Endothelial cell of umbilical vein (primary cell): ENCODE data around the gene RGS6. TPM values are rescaled to one million over a fixed set of nuclear protein-coding genes. Genes with fewer than 3 reads are reported as not detected.

ENCODE experiments used
- BruUV-seq: library from RNA; stranded (reverse); fragments of 400-500 nt; replicated peaks from 2 replicates; lab custom pipeline; 2021; lab: Mats Ljungman, UMichigan
- CTCF ChIA-PET: fragments of 300-600, 350-600 bp; sonication (Branson Sonifier 250); formaldehyde crosslinking; loops from one replicate; lab custom pipeline; 2021; ENCODE audit warnings: antibody characterized with exemption, inconsistent platforms; lab: Charles Lee
- POLR2A ChIA-PET: fragments of 300-600, 350-600 bp; sonication (Branson Sonifier 250); formaldehyde crosslinking; loops from one replicate; lab custom pipeline; 2021; ENCODE audit warnings: antibody characterized with exemption, inconsistent platforms; lab: Charles Lee
- DNase-seq: peaks from one replicate; pipeline ENCODE4 v3.0.0-alpha.2; 2011; ENCODE audit warnings: low read depth, low spot score
- FAIRE-seq: peaks from 2 replicates; lab custom pipeline; 2011; peaks lifted over from hg19 to GRCh38; lab: Jason Lieb, UNC
- H2AFZ ChIP-seq: 2 replicates; pipeline ENCODE4 v1.6.0; 2012; ENCODE audit warnings: low read depth, low read length, control low read depth, inconsistent platforms
- H3K27ac ChIP-seq: 2 replicates; pipeline ENCODE4 v1.5.1; 2011; ENCODE audit warnings: low read depth, mild to moderate bottlenecking, control low read depth, low read length, moderate library complexity; ENCODE audit not compliant: insufficient read depth
- H3K27me3 ChIP-seq, 2 experiments: 2 replicates each; pipeline versions ENCODE4 v1.6.0 to v1.6.1; 2011; ENCODE audit warnings: low read length in 2 of 2, mixed read lengths in 1 of 2; ENCODE audit not compliant: control insufficient read depth in 2 of 2, insufficient read depth in 2 of 2
- H3K36me3 ChIP-seq, 2 experiments: 2 replicates in 1 of 2; 3 replicates in 1 of 2; pipeline ENCODE4 v1.5.1; 2011; ENCODE audit warnings: low read length in 2 of 2, mild to moderate bottlenecking in 1 of 2, moderate library complexity in 1 of 2; ENCODE audit not compliant: control insufficient read depth in 2 of 2, insufficient read depth in 2 of 2; ENCODE audit errors: extremely low read depth in 1 of 2
- H3K4me1 ChIP-seq: 3 replicates; pipeline ENCODE4 v1.5.1; 2011; ENCODE audit warnings: mild to moderate bottlenecking, low read length; ENCODE audit not compliant: control insufficient read depth, insufficient read depth; ENCODE audit errors: extremely low read depth
- H3K4me2 ChIP-seq: 2 replicates; pipeline ENCODE4 v1.6.1; 2011; ENCODE audit warnings: low read length, control low read depth, mixed read lengths; ENCODE audit not compliant: insufficient read depth
- H3K4me3 ChIP-seq, 3 experiments: fragments of 200-600 bp in 1 of 3; sonication (generic), shearing (Covaris generic) in 1 of 3; replicated peaks in 1 of 3; 2 replicates each; pipeline ENCODE4 v1.5.1; 2011 to 2016; ENCODE audit warnings: control low read depth in 3 of 3, low read length in 3 of 3, mild to moderate bottlenecking in 2 of 3, inconsistent platforms in 1 of 3, low read depth in 1 of 3, moderate library complexity in 1 of 3; ENCODE audit not compliant: insufficient read depth in 1 of 3
- H3K79me2 ChIP-seq: 2 replicates; pipeline ENCODE4 v1.6.0; 2012; ENCODE audit warnings: low read length, inconsistent platforms; ENCODE audit not compliant: control insufficient read depth, insufficient read depth
- H3K9ac ChIP-seq: replicated peaks from 2 replicates; pipeline ENCODE3; 2011; ENCODE audit warnings: low read length, control low read depth; ENCODE audit not compliant: insufficient read depth; ENCODE audit errors: extremely low read depth
- H3K9me1 ChIP-seq: replicated peaks from 3 replicates; pipeline ENCODE4 v1.6.0; 2011; ENCODE audit warnings: mild to moderate bottlenecking, low read length; ENCODE audit not compliant: control insufficient read depth, insufficient read depth; ENCODE audit errors: extremely low read depth
- H3K9me3 ChIP-seq: replicated peaks from 2 replicates; pipeline ENCODE4 v1.5.1; 2012; ENCODE audit warnings: low read length, inconsistent platforms; ENCODE audit not compliant: control insufficient read depth, insufficient read depth
- H4K20me1 ChIP-seq: replicated peaks from 2 replicates; pipeline ENCODE3; 2011; ENCODE audit warnings: mild to moderate bottlenecking, low read length; ENCODE audit not compliant: control insufficient read depth, insufficient read depth; ENCODE audit errors: extremely low read depth
- CTCF ChIP-seq, 2 donors: IDR thresholded peaks; 1 replicate in 1 of 2; 2 replicates in 1 of 2; pipeline ENCODE4 v1.5.1; 2011; ENCODE audit warnings: low read length in 2 of 2, mild to moderate bottlenecking in 2 of 2, moderate library complexity in 2 of 2, control low read depth in 1 of 2, inconsistent platforms in 1 of 2, low read depth in 1 of 2; ENCODE audit not compliant: insufficient read depth in 1 of 2; ENCODE audit errors: extremely low read depth in 1 of 2
- EZH2 ChIP-seq: IDR thresholded peaks from 2 replicates; pipeline ENCODE4 v1.6.1; 2012; ENCODE audit warnings: borderline replicate concordance, low read depth, mild to moderate bottlenecking, moderate library complexity, low read length, inconsistent platforms; ENCODE audit not compliant: severe bottlenecking
- FOS ChIP-seq: IDR thresholded peaks from 2 replicates; pipeline ENCODE4 v1.6.1; 2011; ENCODE audit warnings: mild to moderate bottlenecking, low read length, moderate library complexity, borderline replicate concordance; ENCODE audit not compliant: insufficient read depth
- JUN ChIP-seq: IDR thresholded peaks from 2 replicates; pipeline ENCODE4 v1.6.1; 2011; ENCODE audit warnings: borderline replicate concordance, low read depth; ENCODE audit not compliant: insufficient read length, insufficient read depth
- MAX ChIP-seq: IDR thresholded peaks from 2 replicates; pipeline ENCODE4 v1.6.1; 2011; ENCODE audit not compliant: insufficient read depth, insufficient read length
- MYC ChIP-seq: IDR thresholded peaks from one replicate; pipeline ENCODE4 v1.6.1; 2011; ENCODE audit warnings: mild to moderate bottlenecking, low read depth, low read length
- POLR2A ChIP-seq: IDR thresholded peaks from 2 replicates; pipeline ENCODE4 v1.6.1; 2012; ENCODE audit warnings: low read depth, mild to moderate bottlenecking, control low read depth, low read length
- dilution Hi-C: fragments of 300-500 bp; cut with MboI; formaldehyde crosslinking; loops from one replicate; pipeline ENCODE4 v1.15.0; 2019; ENCODE audit warnings: low sequenced_read_pairs; ENCODE audit not compliant: extremely low pct_ligation_motif_present
- intact Hi-C: fragments of 100-400 bp; cut with micrococcal nuclease; formaldehyde crosslinking; loops from one replicate; pipeline ENCODE4 v1.10.0; 2022
- polyA plus RNA-seq, 4 experiments: library from polyadenylated mRNA; depleted of rRNA in 3 of 4; stranded (reverse) in 3 of 4; unstranded in 1 of 4; fragments of >200 nt; gene quantifications; 2 replicates each; pipeline versions ENCODE4 v1.2.1 to v1.2.3, GENCODE V29; 2011 to 2012; ENCODE audit warnings: missing spikeins in 1 of 4
- total RNA-seq: library from RNA; stranded (reverse); gene quantifications from 2 replicates; pipeline ENCODE4 v1.2.3, GENCODE V29; 2021

The RGS6 gene
- total and polyA plus RNA-seq, 2 donors (not counting 3 experiments of a cell fraction or from before 2014, with no cell fraction given): not detected

- Histone ChIP-seq H2AFZ (no peak overlapping the region), H3K36me3 (no peaks in the 10 kb centered on the region), H3K27me3 (no peaks in the 10 kb centered on the region), H3K9me3 (no peaks in the 10 kb centered on the region), H3K4me3 (no peak overlapping the region), H3K9ac (no peak overlapping the region), H3K79me2 (no peaks in the 10 kb centered on the region), H3K4me2 (no peak overlapping the region), H3K27ac (no peak overlapping the region), H4K20me1 (no peaks in the 10 kb centered on the region), H3K9me1 (no peaks in the 10 kb centered on the region), H3K4me1 (no peaks in the 10 kb centered on the region)
- DNase-seq (no peak), FAIRE-seq (no peak)
- intact Hi-C loops: no loop called here
- BruUV-seq: no TSS peak
- dilution Hi-C loops: no loop called here
- TF ChIP-seq POLR2A (no peak), FOS (no peak), MAX (no peak), CTCF (IDR thresholded peaks at IDR 0.05; ENCODE audit: extremely low read depth in 1 of 2, insufficient read depth in 1 of 2, low read depth in 1 of 2, low read length in 2 of 2) (no peak), EZH2 (no peak), MYC (no peak), JUN (no peak)
- CTCF ChIA-PET: no interaction called here
- POLR2A ChIA-PET: no interaction called here
Observed at GRCh38 chr14:72201645-72202044, 269.4 kb downstream of the RGS6 start.
